Vagina (tissue), 2 donors: ENCODE data around the gene DEPP1. TPM values are rescaled to one million over a fixed set of nuclear protein-coding genes. Genes with fewer than 3 reads are reported as not detected.

ENCODE experiments used
- DNase-seq, 2 donors: peaks; one replicate each; pipeline ENCODE4 v3.0.0-alpha.2; 2017; ENCODE audit errors: extremely low spot score in 2 of 2
- H3K27ac ChIP-seq: fragments of 200-600 bp; sonication (generic); one replicate; pipeline ENCODE4 v1.5.1; 2019
- H3K27me3 ChIP-seq: fragments of 200-600 bp; sonication (generic); one replicate; pipeline ENCODE4 v1.5.1; 2019
- H3K36me3 ChIP-seq, 2 donors: fragments of 200-600 bp; sonication (generic); one replicate each; pipeline ENCODE4 v1.5.1; 2017 to 2019
- H3K4me1 ChIP-seq: fragments of 200-600 bp; sonication (generic); one replicate; pipeline ENCODE4 v1.5.1; 2019
- H3K4me3 ChIP-seq, 2 donors: fragments of 200-600 bp; sonication (generic); 1 replicate in 1 of 2; 2 replicates in 1 of 2; pipeline ENCODE4 v1.5.1; 2016 to 2019
- H3K9me3 ChIP-seq: fragments of 200-600 bp; sonication (generic); one replicate; pipeline ENCODE4 v1.5.1; 2019
- POLR2A ChIP-seq, 2 donors: fragments of 450-650 bp; IDR thresholded peaks; one replicate each; pipeline ENCODE4 v1.6.1; 2017; ENCODE audit warnings: antibody characterized with exemption in 2 of 2, mild to moderate bottlenecking in 2 of 2, moderate library complexity in 2 of 2
- POLR2AphosphoS5 ChIP-seq, 2 donors: sonication (generic); formaldehyde crosslinking; IDR thresholded peaks; one replicate each; pipeline ENCODE4 v1.9.0; 2017; ENCODE audit warnings: antibody characterized with exemption in 2 of 2, mild to moderate bottlenecking in 2 of 2, low read depth in 1 of 2; ENCODE audit not compliant: insufficient read depth in 1 of 2
- intact Hi-C: fragments of 100-400 bp; cut with DNase I; formaldehyde crosslinking; loops from one replicate; pipeline ENCODE4 v1.15.1; 2023
- total RNA-seq: library from RNA; depleted of rRNA; stranded (reverse); fragments of >200 nt; gene quantifications from one replicate; pipeline ENCODE4 v1.2.3, GENCODE V29; 2016
- TF ChIP-seq, protein P1 (sequence below), 3 experiments: fragments of 450-650 bp in 2 of 3; fragments of 200-600 bp in 1 of 3; sonication (generic) in 1 of 3; IDR thresholded peaks; one replicate each; pipeline ENCODE4 v1.5.1; 2017 to 2019; ENCODE audit warnings: antibody characterized with exemption in 3 of 3, mild to moderate bottlenecking in 2 of 3, moderate library complexity in 2 of 3

Gene DEPP1
- total RNA-seq, 1 donor from 2014 or later = 155 TPM

DNA sequence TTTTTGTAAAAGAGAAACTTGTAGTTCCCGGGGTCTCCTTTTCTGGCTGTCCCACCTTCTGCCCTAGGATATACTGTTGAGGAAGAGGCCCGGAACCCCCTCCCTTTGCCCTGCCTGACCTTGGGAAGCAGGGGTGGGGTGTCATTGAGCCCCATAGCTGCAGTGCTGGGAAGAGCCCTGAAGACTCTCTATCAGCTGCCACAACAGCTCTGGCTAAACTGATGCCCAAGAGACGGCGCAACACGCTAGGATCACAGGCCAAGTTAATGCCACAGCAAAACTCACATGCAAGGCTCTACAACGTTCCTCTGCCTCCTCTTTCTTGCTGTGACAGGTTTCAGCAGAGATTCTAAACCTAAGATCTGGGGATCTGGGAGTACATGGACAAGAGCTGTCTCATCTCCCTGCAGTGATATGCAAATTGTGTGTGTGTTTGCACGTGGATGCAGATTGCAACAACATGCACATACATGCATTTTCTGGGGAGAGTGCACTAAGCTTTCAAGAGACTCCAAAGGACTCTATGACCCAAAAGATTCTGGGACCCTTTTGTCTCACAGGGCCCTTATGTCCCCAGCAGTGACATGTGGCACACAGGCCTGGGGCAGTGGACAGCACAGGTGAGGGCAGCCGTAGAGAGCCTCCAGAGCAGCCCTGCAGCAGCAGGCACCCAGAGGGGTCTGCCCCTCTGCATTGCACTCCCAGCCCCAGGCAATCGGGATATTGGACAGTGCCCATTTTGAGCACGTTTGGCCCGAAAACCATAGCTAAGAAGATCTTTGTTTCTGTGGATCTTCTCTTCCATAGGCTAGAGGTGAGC lies 16.5 kb downstream of the DEPP1 start:
- peak in 1 of 2 donors; percentile 40 for DNase-seq
- H3K4me3 ChIP-seq = peak overlapping the region in 1 of 2 donors; percentile 75
- H3K4me1 ChIP-seq = peaks cover 67% of the 10 kb centered on the region
- no peaks in the 10 kb centered on the region for H3K9me3 ChIP-seq
- H3K36me3 ChIP-seq = no peaks in the 10 kb centered on the region
- intact Hi-C loops = no loop called here
- TF ChIP-seq, protein P1, sequence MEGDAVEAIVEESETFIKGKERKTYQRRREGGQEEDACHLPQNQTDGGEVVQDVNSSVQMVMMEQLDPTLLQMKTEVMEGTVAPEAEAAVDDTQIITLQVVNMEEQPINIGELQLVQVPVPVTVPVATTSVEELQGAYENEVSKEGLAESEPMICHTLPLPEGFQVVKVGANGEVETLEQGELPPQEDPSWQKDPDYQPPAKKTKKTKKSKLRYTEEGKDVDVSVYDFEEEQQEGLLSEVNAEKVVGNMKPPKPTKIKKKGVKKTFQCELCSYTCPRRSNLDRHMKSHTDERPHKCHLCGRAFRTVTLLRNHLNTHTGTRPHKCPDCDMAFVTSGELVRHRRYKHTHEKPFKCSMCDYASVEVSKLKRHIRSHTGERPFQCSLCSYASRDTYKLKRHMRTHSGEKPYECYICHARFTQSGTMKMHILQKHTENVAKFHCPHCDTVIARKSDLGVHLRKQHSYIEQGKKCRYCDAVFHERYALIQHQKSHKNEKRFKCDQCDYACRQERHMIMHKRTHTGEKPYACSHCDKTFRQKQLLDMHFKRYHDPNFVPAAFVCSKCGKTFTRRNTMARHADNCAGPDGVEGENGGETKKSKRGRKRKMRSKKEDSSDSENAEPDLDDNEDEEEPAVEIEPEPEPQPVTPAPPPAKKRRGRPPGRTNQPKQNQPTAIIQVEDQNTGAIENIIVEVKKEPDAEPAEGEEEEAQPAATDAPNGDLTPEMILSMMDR (IDR thresholded peaks at IDR 0.05) = no peak
- TF ChIP-seq POLR2AphosphoS5 (IDR thresholded peaks at IDR 0.05; ENCODE audit: insufficient read depth in 1 of 2, low read depth in 1 of 2) (no peak), POLR2A (IDR thresholded peaks at IDR 0.05) (no peak)
- H3K27me3 ChIP-seq = no peaks in the 10 kb centered on the region
- H3K27ac ChIP-seq = no peak overlapping the region

DNA sequence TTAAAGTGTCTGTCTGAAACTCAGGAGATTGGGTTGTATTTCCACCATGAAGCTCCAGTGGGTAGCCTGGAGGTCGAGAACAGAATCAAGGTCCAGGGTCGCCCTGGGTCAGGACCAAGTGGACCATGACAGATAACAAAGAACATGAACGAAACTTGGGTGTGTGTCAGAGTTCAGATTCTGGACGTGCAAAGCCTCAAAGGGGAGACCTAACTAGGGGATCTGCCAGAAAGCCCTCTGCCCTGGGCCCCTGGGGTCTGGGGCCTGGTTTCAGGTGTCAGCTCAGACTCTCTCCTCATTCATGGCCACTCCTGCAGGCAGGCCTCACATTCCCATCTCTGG lies 17.4 kb downstream of the DEPP1 start:
- Histone ChIP-seq H3K4me1 (peaks cover 62% of the 10 kb centered on the region), H3K4me3 (peak overlapping the region in 1 of 2 donors; percentile 75)

DNA sequence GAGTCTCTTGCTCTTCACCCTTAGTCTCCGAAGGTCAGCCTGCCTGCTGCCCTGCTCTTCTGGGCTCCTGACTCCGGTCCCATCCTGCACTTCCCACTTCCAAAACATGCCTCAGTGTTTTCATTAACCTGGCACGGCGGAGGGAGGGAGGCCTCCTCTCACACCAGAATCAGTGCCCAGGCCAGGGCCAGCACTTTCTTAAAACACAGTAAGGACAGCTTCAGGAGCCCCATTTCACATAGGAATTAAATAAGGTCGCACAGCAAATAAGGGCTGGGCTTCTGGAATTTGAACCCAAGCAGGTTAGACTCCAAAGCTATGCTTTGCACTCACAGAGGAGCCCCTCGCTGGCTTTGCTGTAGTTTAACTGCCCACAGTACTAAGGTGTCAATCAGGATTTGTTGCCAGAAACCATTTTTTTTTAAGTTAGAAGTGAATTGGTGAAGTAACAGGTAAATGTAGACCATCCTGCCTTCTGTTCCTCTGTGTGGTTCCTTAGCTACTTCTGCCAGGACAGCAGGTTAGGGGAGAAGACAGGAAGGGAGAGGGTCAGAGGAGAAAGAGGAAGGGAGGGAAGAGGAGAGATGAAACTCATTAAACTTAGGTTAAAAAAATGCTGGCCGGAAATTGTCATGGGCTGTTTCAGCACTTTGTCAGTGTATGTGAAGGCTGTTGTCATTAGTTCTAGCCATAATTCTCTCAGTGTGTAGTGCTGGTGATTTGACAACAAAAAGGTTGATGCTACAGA lies 18.0 kb downstream of the DEPP1 start:
- Histone ChIP-seq H3K36me3 (no peaks in the 10 kb centered on the region), H3K4me3 (peak overlapping the region; percentile 63 to 75), H3K9me3 (no peaks in the 10 kb centered on the region), H3K27me3 (no peaks in the 10 kb centered on the region), H3K27ac (peak overlapping the region; percentile 17), H3K4me1 (peaks cover 62% of the 10 kb centered on the region)
- TF ChIP-seq POLR2AphosphoS5 (IDR thresholded peaks at IDR 0.05; ENCODE audit: insufficient read depth in 1 of 2, low read depth in 1 of 2) (no peak), POLR2A (IDR thresholded peaks at IDR 0.05) (no peak)
- TF ChIP-seq, protein P1 (IDR thresholded peaks at IDR 0.05) = no peak
- DNase-seq = peak in 1 of 2 donors; percentile 77
- intact Hi-C loops = no loop called here

More for the DNA sequence above, 17.4 kb downstream of the DEPP1 start:
- intact Hi-C loops = no loop called here
- Histone ChIP-seq H3K9me3 (no peaks in the 10 kb centered on the region), H3K27ac (no peak overlapping the region), H3K36me3 (no peaks in the 10 kb centered on the region), H3K27me3 (no peaks in the 10 kb centered on the region)
- DNase-seq = peak in 1 of 2 donors; percentile 86
- TF ChIP-seq, protein P1 (IDR thresholded peaks at IDR 0.05) = no peak

DNA sequence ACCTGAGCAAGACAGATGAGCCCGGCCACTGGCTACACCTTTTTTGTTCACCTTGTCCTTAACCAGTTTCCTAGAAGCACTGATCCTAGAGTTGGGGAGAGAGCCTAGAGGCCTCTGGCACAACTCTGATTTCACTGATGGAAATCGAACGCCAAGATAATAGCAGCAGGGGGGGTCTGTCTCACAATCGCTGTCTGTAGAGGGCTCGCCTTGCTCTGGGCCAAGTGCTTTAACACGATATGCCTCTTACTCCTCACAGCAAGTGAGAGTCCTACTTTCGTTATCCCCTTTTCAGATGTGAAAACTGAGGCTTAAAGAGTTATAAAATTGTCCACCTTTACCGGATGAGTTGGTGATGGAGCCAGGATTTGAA lies 18.5 kb downstream of the DEPP1 start:
- intact Hi-C loops = no loop called here
- H3K36me3 ChIP-seq = no peaks in the 10 kb centered on the region
- TF ChIP-seq, protein P1 (IDR thresholded peaks at IDR 0.05) = no peak
- TF ChIP-seq POLR2A (IDR thresholded peaks at IDR 0.05) (no peak), POLR2AphosphoS5 (IDR thresholded peaks at IDR 0.05; ENCODE audit: insufficient read depth in 1 of 2, low read depth in 1 of 2) (no peak)
- peak overlapping the region; percentile 83 for H3K27ac ChIP-seq
- H3K9me3 ChIP-seq = no peaks in the 10 kb centered on the region
- no peaks in the 10 kb centered on the region for H3K27me3 ChIP-seq
- DNase-seq = peak in 1 of 2 donors; percentile 87
- H3K4me3 ChIP-seq = peak overlapping the region; percentile 63 to 75
- peaks cover 60% of the 10 kb centered on the region for H3K4me1 ChIP-seq
